CD4-positive, alpha-beta T cell treated with Interleukin-1 beta for 1 hour (primary cell): ENCODE results near the gene TBC1D5.
"Not testable (repeated sequence)": the region's sequence is repeated elsewhere in the genome, so short reads cannot be mapped to it uniquely, and the experiment has no call there.

ENCODE experiments used
- DNase-seq, 2 donors: peaks; one replicate each; pipeline ENCODE4 v3.0.0-alpha.2; 2020 to 2022

TBC1D5 gene

GRCh38 chr3:17396036-17396435 is 346.4 kb downstream of the TBC1D5 start:
- no peak for DNase-seq

DNA sequence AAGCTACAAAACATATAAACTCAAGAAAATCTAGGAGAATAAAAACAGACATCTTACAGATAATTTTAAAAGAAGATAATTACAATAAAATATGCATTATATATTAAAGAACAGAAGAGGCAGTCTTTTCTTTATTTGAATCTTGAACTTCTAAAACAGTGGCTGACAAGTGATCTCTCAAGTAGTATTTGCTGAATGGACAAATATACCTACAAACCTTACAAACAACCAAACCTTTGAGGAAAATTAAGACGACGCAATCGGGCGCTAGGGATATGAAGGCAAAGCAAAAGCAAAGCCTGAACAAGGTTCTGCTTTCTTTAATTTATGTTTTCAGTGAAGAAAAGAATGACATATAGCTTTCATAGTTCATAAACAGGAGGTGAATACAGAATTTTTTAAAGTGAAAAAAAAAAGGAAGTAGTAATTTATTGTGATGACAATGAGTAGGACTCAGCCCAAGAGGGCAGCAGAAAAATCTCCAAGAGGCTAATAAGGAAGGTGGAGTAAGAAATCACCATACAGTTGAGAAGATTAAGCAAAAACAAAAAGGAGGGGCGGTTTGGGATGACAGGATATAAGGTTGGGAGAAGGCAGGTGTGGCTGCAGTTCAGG is 347.8 kb downstream of the TBC1D5 start:
- DNase-seq, result no peak

DNA sequence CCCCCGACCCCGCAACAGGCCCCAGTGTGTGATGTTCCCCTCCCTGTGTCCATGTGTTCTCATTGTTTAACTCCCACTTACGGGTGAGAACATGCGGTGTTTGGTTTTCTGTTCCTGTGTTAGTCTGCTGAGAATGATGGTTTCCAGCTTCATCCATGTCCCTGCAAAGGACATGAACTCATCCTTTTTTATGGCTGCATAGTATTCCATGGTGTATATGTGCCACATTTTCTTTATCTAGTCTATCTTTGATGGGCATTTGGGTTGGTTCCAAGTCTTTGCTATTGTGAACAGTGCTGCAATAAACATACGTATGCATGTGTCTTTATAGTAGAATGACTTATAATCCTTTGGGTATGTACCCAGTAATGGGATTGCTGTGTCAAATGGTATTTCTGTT is 349.9 kb downstream of the TBC1D5 start:
- not testable (repeated sequence) for DNase-seq

- no peak for DNase-seq
These were observed 351.6 kb downstream of the TBC1D5 start for GRCh38 chr3:17390785-17391184.

DNA sequence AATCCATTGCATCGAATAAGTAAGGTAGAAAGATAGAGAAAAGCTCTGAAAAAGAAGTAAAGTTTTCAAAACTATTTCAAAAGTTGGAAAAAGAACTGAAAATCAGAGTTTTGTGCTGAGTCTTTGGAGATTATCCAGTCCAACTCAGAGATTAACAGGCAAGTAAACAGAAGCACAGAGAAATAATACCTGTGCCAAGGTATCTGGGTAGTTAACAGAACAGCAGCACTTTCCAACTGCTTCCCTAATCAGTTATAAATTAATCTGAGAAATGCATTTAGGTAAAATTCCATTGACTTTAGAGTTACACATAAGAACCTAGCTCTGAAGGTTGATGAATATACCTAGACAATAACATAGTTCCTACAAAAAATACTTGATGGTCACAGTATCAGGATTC is 355.3 kb downstream of the TBC1D5 start:
- DNase-seq, result no peak

DNA sequence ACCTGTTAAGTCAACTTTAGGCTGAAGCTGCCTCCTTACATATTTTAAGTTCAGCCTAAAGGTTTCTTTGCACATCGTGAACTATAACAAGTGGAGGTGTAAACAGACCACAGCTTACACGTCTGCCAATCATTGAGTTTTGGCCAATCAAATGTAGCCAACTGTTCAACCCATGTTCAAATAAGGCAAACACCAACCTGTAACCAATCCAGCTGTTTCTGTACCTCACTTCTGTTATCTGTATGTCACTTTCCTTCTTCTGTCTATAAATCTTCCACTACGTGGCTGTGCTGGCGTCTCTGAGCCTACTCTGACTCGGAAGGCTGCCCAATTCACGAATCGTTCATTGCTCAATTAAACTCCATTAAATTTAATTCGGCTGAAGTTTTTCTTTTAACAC is 356.0 kb downstream of the TBC1D5 start:
- DNase-seq, result no peak

GRCh38 chr3:17384567-17385296 is 357.7 kb downstream of the TBC1D5 start:
- no peak for DNase-seq

GRCh38 chr3:17373304-17373703 is 369.1 kb downstream of the TBC1D5 start:
- DNase-seq, result no peak

DNA sequence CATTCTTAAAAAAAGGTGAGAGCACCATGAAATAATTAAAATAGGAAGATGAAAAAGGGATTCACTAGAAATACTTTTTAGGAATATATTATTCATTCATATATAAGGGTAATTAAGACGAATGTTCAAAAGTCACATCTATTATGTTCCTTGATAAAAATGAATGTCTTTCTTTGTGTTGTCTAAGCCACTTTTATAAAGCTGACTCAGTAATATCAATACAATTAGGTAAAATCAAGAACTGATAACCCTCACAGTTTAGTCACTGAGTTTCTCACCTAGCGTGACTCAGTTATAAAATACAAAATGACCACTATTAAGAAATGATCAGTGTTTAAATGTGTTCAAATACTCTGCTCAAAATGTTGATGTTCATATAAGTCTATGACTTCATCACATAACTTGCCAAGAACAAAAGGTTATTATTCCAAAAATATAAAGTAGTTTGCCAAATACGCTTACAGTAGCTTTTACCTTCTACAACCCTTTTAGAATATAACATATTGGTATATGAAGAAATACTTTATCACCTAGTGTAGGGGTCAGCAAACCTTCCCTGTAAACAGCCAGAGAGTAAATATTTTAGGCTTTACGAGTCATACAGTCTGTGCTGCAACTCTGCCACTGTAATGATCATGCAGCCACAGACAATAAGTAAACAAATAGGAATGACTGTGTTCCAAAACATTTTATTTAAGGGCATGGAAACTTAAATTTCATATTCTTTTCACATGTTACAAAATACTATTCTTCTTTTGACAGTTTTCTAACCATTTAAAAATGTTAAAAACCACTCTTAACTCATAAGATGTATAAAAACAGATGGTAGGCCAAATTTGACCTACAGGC is 369.8 kb downstream of the TBC1D5 start:
- no peak for DNase-seq

GRCh38 chr3:17369973-17370372 is 372.5 kb downstream of the TBC1D5 start:
- no peak for DNase-seq

DNA sequence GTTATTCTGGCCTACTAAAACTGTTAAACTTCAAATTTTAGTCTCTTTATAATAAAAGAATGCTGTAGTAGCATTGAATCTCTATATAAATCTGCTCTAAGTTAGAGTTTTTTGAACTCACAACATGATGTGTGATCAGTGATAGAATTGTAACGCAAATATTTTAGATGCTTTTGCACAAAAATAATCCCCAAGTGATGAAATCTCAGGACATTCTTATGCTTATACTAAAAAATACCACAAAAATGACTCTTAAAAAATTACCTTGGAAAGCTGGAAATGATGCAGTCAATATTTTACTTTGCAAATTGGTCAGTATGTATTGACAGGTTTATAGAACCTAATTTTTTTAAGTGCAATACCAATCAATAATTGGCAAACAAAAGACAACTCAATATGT is 375.3 kb downstream of the TBC1D5 start:
- DNase-seq, result no peak

DNA sequence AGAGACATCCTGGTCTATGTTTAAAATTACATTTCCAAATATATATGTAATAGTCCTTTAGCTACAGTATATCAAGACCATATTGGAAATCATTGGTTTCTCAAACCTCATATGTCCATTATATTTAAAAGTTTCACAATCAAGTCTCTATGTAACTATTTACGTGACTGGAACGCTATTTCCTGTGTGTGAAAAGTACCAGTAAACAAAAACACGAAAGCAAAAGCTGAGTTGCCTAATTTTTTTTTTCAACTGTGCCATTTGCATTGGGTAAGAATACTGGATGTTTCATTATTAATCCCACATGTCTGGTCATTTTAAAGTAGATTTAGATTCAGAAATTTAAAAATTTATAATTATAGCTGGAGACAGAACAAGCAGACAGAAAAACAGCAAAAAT is 381.4 kb downstream of the TBC1D5 start:
- DNase-seq, result no peak

DNA sequence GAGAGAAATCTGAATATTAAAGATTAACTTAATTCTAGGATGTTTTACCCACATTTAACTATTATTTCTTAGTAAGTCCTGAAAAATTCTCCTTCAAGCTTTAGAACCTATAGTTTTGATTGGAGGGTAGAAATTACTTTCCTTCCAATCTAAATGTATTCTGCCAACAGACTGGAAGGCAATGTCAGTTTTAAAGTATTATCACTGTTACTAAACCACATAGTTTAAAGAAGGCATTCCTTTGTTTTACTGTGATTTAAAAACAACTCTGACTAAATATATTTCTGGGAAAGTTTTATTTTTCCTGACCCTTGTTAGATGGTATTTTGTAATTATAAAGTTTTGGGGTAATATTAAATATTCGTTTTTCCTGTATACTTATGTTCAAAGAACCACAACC is 382.5 kb downstream of the TBC1D5 start:
- no peak for DNase-seq

DNA sequence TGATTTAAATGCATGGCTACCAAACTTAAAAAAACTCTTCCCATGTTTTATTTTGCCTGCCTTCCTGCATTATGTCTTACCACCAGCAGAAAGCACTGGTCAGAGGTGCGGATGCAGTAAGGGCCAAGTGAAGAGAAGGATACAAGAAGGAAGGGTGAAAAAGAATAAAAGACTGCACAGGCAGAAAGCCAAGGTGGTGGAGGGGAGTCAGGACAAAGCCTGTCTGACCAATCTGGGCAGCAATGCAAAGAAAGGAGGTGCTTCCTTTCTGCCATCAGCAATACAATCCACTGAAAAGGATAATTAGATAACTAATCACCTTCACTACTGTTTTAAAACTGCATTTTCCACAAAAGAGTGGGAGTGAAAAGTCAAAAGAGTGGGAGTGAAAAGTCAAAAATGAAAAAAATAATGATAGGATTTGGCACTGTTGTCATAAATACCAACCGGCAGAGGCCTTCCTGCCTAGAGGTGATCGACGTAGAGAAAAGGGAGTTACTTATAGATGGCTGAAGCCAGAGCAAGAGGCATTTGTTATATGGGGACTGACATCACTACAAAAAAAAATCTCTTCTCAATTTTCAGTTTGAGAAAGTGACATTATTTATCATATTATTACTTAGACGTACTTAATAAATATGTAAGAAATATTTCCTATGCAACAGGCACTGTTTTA is 385.3 kb downstream of the TBC1D5 start:
- DNase-seq, result no peak

DNA sequence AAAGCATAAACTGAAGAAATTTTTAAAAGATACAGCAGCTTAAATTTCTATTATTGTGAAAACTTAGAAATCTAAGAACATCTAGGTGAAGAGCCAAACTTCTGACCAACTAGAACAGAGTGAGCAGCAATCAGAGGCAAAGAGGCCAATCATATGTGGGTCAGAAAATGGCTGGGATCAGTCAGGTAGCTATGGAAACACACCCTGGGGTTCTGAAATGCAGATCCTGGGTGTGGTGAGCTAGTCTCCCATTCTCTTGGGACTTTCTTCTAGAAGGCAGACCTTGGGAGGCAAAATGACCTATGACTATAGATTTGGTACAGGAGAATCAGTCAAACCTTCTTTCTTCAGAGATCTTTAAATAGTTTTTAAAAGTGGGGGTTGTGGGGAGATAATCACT is 385.8 kb downstream of the TBC1D5 start:
- DNase-seq, result no peak

- DNase-seq, result no peak
These were observed 386.8 kb downstream of the TBC1D5 start for GRCh38 chr3:17355591-17355990.

DNA sequence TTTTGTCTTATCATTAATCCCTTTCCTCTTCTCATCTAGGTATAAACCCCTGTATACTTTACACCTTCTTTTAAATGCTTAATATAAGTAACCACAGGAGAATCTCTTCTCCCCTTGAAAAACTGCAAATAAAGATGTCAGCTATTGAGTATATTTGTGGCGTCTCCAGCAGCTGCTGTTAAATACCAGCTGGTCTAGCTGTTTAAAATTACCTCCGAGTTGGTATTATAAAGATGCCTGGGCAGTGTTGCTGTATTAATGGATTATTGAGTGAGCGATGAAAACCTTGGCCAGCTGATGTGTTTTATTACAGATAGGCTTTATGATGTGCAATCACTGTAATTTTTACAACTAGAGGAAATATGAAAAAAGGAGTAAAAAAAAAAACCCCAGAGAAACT is 388.1 kb downstream of the TBC1D5 start:
- no peak for DNase-seq

GRCh38 chr3:17352620-17353019 is 389.8 kb downstream of the TBC1D5 start:
- no peak for DNase-seq

GRCh38 chr3:17351193-17351592 is 391.2 kb downstream of the TBC1D5 start:
- not testable (repeated sequence) for DNase-seq

- no peak for DNase-seq
These were observed 393.3 kb downstream of the TBC1D5 start for GRCh38 chr3:17349093-17349492.

- no peak for DNase-seq
These were observed 400.3 kb downstream of the TBC1D5 start for GRCh38 chr3:17342119-17342518.

DNA sequence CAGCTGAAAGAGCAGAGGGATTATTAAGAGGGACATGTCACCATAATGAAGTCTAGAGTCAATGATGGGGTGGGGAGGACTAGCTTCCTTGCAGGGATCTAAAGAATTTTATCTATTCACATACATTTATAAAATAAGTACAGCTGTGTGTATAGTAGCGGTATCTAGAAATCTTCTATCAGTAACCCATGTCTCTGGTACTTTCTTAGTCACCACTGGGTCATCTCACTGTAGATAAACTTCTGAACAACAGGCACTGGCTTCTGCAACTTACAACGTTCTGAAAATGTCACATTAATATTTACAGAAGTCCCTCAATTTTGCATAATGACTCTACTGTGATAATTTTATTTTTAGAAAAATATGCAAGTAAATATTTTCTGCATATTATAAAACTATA is 401.7 kb downstream of the TBC1D5 start:
- no peak for DNase-seq

GRCh38 chr3:17340261-17340660 is 402.2 kb downstream of the TBC1D5 start:
- no peak for DNase-seq
